Right atrium auricular region (tissue), 2 donors: ENCODE measurements around the gene DGAT2. TPM values are rescaled to one million over a fixed set of nuclear protein-coding genes. Genes with fewer than 3 reads are reported as not detected.
"Not testable (repeated sequence)": the region's sequence is repeated elsewhere in the genome, so short reads cannot be mapped to it uniquely, and the experiment has no call there.

ENCODE experiments used
- DNase-seq: peaks from one replicate; pipeline ENCODE4 v3.0.0-alpha.2; 2019; ENCODE audit warnings: low spot score
- H3K27ac ChIP-seq, 2 donors: fragments of 200-600 bp; sonication (generic); 1 replicate in 1 of 2; 2 replicates in 1 of 2; pipeline ENCODE4 v1.5.1; 2016 to 2019
- H3K27me3 ChIP-seq, 2 donors: fragments of 200-600 bp; sonication (generic); one replicate each; pipeline versions ENCODE4 v1.5.1 to v1.6.0; 2017 to 2019
- H3K36me3 ChIP-seq: fragments of 200-600 bp; sonication (generic); one replicate; pipeline ENCODE4 v1.5.1; 2016
- H3K4me1 ChIP-seq, 2 donors: fragments of 200-600 bp; sonication (generic); one replicate each; pipeline versions ENCODE4 v1.5.1 to v1.6.0; 2017 to 2019
- H3K4me3 ChIP-seq, 2 donors: fragments of 200-600 bp; sonication (generic); 1 replicate in 1 of 2; 2 replicates in 1 of 2; pipeline ENCODE4 v1.5.1; 2017 to 2019; ENCODE audit warnings: mild to moderate bottlenecking in 1 of 2, moderate library complexity in 1 of 2
- H3K9me3 ChIP-seq, 2 donors: fragments of 200-600 bp; sonication (generic); one replicate each; pipeline ENCODE4 v1.5.1; 2019
- total RNA-seq, 2 donors: library from RNA; depleted of rRNA; stranded (reverse); fragments of >200 nt; gene quantifications; one replicate each; pipeline ENCODE4 v1.1.0, GENCODE V29; 2016
- TF ChIP-seq, protein P1 (sequence below), 2 donors: fragments of 200-600 bp; sonication (generic); IDR thresholded peaks; one replicate each; pipeline ENCODE4 v1.5.1; 2019; ENCODE audit warnings: antibody characterized with exemption in 2 of 2

The DGAT2 gene
- total RNA-seq, 2 donors from 2014 or later, result 2.7 to 27.7 TPM

DNA sequence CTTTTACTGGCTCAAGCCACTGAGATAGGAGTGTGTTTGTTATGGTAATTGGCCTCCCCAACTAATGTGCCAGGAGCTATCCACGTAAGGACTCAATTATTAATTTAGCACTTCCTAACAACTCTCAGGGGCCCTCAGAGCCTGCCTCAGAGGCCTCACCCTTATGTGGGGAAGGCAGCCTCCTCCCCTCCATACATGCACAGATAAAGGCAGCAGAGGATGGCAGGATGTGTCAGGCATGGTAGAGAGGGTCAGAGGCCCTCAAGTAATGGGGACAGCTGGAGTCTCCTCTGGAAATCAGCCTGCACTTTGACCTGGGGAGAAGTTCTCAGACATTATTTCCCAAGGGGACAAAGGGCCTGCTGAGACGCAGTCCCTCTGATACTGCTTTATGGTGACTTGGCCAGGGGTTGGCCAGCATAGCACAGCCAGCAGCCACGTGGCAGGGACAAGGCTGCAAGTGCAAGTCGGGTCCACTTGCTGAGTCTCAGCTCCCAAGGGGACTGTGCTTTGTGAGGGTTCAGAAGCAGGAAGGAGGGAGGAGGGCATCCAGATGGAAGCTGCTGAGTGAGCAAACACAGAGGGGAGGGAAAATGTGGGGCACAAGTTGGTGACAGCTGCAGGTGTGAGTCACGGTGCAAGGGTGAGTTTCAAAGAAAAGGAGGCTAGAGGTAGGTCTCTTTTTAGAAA is 33.9 kb upstream of the DGAT2 start:
- no peak for DNase-seq
- Histone ChIP-seq H3K36me3 (no peaks in the 10 kb centered on the region), H3K4me1 (peaks cover 0 to 5% of the 10 kb centered on the region in 2 donors), H3K4me3 (no peak overlapping the region), H3K27me3 (no peaks in the 10 kb centered on the region), H3K27ac (peak overlapping the region in 1 of 2 donors; percentile 70), H3K9me3 (no peaks in the 10 kb centered on the region)
- TF ChIP-seq, protein P1, sequence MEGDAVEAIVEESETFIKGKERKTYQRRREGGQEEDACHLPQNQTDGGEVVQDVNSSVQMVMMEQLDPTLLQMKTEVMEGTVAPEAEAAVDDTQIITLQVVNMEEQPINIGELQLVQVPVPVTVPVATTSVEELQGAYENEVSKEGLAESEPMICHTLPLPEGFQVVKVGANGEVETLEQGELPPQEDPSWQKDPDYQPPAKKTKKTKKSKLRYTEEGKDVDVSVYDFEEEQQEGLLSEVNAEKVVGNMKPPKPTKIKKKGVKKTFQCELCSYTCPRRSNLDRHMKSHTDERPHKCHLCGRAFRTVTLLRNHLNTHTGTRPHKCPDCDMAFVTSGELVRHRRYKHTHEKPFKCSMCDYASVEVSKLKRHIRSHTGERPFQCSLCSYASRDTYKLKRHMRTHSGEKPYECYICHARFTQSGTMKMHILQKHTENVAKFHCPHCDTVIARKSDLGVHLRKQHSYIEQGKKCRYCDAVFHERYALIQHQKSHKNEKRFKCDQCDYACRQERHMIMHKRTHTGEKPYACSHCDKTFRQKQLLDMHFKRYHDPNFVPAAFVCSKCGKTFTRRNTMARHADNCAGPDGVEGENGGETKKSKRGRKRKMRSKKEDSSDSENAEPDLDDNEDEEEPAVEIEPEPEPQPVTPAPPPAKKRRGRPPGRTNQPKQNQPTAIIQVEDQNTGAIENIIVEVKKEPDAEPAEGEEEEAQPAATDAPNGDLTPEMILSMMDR (IDR thresholded peaks at IDR 0.05), result no peak

DNA sequence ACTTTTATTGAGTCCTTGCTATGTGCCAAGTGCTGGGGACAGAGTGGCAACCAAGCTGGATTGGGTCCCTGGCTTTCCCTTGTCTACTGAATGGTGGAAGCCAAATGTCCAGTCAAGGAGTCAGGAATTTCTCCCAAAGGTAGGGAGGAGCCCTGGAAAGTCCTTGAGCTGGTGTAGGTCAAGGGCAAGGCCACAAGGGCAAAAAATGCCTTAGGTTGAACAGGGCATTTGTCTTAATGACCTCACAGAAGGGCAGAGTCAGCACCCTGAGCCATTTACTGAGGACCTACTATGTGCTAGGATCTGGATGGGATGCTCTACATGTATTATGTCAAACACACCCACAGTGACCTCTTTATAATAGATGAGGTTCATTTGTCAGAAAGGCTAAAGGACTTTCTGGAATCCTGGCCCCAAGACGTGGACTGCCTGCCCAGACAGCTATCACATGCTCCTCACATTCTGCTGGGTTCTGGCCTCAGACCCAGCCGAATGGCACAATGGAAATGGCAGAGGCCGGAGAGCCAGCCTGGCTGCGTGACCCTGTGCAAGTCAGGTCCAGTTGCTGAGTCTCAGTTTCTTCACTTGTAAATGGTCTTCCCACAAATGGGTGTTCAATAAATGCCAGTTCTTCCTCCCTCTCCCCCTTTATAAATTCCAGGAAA is 33.3 kb upstream of the DGAT2 start:
- no peak overlapping the region for H3K27ac ChIP-seq
- H3K27me3 ChIP-seq, result no peaks in the 10 kb centered on the region
- peaks cover 0 to 5% of the 10 kb centered on the region in 2 donors for H3K4me1 ChIP-seq
- TF ChIP-seq, protein P1 (IDR thresholded peaks at IDR 0.05), result no peak
- no peaks in the 10 kb centered on the region for H3K36me3 ChIP-seq
- no peaks in the 10 kb centered on the region for H3K9me3 ChIP-seq
- no peak for DNase-seq
- no peak overlapping the region for H3K4me3 ChIP-seq

DNA sequence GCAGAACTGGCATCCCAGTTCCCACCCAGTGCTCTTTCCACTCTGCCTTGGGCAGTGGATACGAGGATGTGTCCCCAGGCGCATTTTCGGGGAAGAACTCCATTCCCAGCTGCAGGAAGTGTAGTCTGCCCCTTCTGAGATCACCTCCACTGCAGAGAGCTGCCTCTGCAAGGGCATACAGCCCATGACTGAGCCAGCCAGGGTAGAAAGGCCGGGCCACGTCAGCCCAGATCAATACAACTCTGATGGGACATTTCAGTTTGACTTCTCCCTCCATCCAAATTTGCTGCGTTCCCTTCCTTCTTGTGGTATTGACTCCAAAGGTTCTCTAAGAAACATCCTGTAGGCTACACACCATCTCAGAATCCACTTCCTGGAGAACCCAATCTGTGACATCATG is 31.3 kb upstream of the DGAT2 start:
- no peak overlapping the region for H3K4me3 ChIP-seq
- H3K36me3 ChIP-seq, result no peaks in the 10 kb centered on the region
- DNase-seq, result no peak
- H3K4me1 ChIP-seq, result peaks cover 0 to 5% of the 10 kb centered on the region in 2 donors
- H3K27me3 ChIP-seq, result no peaks in the 10 kb centered on the region
- no peak overlapping the region for H3K27ac ChIP-seq
- TF ChIP-seq, protein P1 (IDR thresholded peaks at IDR 0.05), result no peak
- H3K9me3 ChIP-seq, result no peaks in the 10 kb centered on the region

DNA sequence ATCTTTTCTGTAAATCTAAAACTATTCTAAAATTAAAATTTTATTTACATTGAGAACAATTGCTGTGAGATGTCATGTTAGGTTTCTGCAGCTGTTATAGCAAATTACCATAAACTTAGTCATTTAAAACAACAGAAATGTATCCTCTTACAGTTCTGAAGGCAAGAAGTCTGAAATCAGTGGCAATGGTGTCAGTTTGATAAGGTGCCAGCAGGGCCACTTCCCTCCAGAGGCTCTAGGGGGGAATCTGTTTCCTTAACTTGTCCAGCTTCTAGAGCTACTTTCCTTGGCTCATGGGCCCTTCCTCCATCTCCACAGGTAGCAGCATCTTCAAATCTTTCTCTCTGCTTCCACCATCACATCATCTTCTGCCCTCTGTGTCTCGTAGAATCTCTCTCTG is 27.9 kb upstream of the DGAT2 start:
- Histone ChIP-seq H3K27ac (no peak overlapping the region), H3K9me3 (no peaks in the 10 kb centered on the region), H3K4me3 (no peak overlapping the region), H3K36me3 (no peaks in the 10 kb centered on the region), H3K27me3 (no peaks in the 10 kb centered on the region), H3K4me1 (peaks cover 0 to 13% of the 10 kb centered on the region in 2 donors)
- TF ChIP-seq, protein P1 (IDR thresholded peaks at IDR 0.05), result no peak
- no peak for DNase-seq

DNA sequence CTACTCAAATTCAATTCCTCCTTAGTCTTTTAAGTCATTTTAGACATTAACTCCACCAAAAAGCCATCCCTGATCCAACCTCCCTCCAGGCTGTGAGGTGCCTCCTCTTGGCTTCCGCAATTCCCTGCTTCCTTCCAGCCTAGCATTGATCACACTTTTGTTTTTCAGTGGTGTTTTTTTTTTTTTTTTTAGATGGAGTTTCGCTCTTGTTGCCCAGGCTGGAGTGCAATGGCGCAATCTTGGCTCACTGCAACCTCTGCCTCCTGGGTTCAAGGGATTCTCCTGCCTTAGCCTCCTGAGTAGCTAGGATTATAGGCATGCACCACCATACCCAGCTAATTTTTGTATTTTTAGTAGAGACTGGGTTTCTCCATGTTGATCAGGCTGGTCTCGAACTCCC is 25.4 kb upstream of the DGAT2 start:
- H3K27ac ChIP-seq, H3K36me3 ChIP-seq, H3K27me3 ChIP-seq, H3K4me3 ChIP-seq, DNase-seq, H3K9me3 ChIP-seq: not testable (repeated sequence)
- H3K4me1 ChIP-seq, result peaks cover 0 to 18% of the 10 kb centered on the region in 2 donors

DNA sequence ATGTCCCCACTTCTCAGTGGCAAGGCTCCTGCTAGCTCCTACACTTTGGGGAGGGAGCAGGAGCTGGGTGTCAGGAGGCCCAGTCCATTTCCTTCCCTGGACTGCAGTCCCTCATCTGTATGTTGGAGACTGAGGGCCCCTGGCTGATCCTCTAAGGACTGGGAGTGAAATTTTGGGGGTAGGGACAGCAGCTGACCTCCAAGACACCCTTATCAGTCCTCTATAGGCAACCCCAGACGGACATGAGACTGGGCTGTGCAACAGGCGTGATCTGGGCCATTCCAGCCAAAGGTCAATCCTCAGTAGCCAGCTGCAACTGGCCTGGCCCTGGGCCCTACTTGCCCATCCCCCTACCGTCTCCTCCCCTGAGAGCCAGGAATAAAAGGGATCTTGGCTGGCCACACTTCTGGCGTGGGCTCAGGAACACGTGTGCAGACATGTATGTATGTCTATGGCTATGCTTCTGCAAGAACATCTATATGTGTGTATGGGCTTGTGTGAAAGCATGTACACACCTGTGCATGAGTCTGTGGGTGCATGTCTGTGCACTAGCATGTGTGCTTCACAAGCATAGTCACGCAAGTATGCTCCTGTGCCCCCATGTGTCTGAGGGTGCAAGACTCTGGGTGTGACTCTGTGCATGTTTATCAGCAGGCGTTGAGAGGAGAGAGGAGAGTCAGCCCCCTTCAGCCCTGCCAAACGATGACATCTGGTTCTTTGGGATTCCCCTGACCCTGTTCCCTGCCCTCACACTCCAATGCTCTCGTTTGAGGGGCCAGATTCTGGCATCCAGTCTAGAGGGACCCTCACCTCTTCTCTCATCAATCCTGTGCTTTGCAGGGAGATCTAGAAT is 24.6 kb upstream of the DGAT2 start:
- H3K4me3 ChIP-seq, result no peak overlapping the region
- no peaks in the 10 kb centered on the region for H3K36me3 ChIP-seq
- no peak for DNase-seq
- peak overlapping the region in 1 of 2 donors; percentile 82 for H3K27ac ChIP-seq
- TF ChIP-seq, protein P1 (IDR thresholded peaks at IDR 0.05), result no peak
- H3K4me1 ChIP-seq, result peaks cover 0 to 18% of the 10 kb centered on the region in 2 donors
- no peaks in the 10 kb centered on the region for H3K27me3 ChIP-seq
- H3K9me3 ChIP-seq, result no peaks in the 10 kb centered on the region
